GM21576 (cell line): ENCODE results near the gene PAK5.

ENCODE experiments used
- ATAC-seq: cut with Tn5 transposase; IDR thresholded peaks from one replicate; pipeline ENCODE4 v1.9.1; 2021; ENCODE audit warnings: mild to moderate bottlenecking, moderate library complexity; ENCODE audit not compliant: unreplicated experiment

PAK5 gene

DNA sequence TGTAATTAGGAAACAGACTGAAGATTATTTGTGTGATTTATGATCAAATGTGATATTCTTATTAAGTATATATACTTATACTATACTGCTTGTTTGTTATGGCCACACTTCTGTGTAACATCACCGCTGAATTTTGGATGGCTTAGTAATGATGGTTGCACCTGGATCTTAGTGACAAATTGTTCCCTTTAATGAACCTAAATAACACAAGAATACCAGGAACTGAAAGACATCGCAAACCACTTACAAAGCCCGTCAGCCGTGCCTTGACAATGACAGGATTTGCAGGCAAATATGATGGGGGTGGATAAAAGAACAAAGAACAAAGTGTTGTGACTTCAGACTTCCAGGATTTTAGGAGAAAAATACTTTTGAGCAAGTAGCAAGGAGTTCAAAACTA is 257.4 kb downstream of the PAK5 start:
- no peak for ATAC-seq

DNA sequence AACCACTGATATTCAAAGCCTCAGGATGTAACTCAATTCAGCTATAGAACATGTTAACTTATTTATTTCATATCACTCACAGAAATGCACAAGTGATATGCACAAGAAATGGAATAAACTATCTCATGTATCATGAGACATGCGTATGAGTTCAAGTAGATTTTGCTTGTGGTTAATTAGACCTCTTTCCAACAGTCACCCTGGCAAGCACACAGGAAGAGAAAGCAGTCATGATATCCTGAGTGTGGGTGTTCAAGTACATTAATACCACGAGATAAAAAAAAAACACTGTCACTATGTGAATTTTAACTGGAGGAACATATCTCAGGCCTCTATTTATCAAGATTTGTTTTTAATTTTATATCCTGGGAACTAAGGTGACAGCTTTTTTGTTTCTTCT is 260.3 kb downstream of the PAK5 start:
- ATAC-seq = no peak

DNA sequence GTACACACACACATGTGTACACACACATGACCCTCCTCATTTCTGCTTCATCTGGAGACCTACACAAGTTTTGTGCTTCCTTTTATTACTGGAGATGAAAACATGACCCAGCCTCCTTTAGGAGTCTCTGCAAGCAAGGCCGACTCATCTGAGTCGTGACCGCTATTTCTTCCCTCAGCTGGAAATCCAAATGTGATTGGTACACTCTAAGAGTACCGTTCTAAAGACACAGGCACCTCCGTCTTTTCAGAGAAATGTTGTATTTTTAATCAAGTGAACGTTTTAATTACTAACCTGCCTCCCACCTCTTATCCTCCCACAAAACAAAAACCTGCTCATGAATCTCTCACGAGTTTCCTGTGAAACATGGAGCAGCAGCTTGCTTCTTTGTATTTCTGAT is 261.5 kb downstream of the PAK5 start:
- ATAC-seq = no peak

DNA sequence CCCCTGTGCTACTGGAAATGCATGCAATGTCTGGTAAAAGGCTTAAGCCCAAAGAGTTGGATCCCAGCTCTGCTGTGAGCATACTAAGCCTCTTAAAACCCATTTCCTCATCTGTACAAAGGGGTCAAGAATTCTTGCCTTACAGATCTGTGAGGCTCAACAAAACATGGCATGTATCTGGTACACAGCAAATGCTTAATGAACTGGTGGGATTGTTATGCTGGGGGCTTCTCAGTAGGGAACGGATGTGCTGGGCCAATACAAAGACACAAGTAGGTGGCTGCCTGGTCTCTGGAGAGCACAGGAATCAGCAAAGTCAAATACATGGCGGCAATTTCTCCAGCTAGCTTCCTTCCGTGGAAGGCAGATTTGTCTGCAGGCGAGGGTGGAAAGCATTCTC is 262.2 kb downstream of the PAK5 start:
- ATAC-seq = no peak

DNA sequence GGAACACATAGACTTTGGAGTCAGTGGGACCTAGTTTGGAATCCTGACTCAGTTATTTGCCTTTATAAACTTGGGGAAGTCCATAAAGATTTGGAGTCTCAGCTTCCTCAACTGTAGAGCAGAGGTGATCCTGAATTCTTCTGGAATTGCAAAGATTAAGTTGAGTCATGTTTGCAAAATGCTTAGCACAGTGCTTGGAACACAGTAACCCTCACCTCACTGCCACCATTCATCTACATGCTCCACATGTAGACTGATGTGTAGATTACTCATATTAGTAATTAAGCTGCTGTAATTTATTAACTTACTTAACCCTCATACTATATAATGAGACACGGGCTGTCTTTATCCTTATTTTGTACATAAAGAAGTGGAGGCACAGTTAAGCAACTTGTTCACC is 263.0 kb downstream of the PAK5 start:
- ATAC-seq = no peak

DNA sequence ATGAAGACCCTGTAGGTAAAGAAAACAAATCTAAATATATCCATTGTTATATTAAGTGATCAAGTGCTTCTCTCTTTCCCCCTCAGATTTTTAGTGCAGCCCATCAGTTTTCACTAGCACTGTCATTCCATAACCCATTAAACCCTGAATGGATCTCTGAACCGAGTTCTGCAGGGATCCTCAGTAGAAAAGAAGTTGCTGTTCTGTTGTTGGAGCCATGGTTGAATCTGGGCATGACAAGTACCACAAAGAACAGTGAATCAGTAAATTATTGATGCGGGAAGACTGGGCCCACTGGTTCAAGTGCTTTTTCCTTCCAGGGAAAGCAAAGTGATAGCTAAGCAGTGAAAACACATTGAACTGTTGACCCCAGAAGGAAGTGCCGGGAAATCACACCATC is 264.1 kb downstream of the PAK5 start:
- no peak for ATAC-seq

DNA sequence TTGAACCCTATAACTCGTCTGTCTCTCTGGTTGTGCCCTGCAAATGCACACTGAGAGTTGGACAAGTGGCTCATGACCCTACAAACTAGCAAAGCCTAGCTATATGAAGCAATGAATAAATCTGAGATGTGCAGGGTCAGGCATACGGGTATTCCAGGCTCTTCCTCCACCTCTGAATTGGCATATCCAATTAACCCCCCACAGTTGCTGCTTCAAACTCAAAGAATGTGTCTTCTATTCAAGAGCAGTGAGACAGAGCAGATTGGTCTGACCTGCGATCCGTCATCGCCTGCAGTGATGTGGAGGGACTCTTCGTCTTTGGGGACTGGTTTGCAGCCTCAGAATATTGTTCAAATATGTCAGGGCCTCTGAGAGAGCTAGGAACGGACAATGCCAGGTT is 264.7 kb downstream of the PAK5 start:
- ATAC-seq = no peak

DNA sequence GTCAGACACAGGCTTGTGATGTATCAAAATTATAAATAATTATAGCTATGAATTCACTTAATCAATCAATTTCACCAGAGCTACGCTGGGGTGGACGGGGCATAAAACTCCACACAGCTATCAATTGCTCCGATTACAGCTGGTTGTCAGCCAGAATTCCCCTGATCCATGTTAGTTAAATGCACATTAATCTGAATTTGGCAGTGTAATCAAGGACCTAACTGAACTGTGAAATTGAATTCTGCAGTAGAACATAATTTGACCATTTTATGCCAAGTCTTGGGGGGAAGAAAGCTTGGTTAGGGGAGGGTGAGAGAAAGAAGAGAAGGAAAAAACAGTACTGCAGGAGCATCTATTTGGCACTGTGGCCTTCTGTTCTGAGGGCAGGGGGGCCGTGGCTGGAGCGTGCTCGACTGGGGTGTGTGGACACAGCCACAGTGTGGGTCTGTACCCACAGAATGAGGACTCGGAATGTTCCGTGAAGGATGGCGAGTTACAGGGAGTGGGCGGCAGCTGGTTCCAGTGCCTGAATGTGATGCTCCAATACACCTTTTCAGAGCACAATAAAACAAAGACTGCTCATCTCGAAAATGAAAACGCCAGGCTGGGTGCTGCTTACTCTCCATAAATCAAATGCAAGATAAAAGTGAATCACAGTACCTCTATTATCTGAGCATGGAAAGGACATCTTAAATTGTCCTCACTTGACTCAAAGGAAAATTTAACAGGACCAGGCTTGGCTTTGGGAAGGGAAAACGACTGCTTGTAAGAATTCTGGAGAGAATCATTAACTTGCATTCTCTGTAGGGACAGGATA is 265.3 kb downstream of the PAK5 start:
- ATAC-seq = no peak

DNA sequence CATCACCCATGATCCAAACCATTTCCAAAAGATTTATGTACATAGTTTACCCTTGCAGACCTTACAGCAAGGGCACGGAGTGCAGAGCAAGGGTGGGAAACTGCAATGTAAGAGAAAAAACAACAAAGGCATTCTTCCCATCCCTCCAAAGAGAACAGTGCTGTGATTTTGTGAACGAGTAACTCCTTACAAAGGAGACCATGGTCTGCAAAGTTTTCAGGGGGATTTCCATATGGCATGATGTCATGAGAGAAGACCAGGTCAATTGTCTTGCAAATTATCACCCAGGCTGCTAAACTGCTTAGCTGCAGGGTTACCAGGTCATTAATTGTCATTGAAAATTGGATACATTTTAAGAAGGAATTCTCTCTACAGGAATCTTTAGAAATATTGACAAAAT is 266.2 kb downstream of the PAK5 start:
- ATAC-seq = no peak

DNA sequence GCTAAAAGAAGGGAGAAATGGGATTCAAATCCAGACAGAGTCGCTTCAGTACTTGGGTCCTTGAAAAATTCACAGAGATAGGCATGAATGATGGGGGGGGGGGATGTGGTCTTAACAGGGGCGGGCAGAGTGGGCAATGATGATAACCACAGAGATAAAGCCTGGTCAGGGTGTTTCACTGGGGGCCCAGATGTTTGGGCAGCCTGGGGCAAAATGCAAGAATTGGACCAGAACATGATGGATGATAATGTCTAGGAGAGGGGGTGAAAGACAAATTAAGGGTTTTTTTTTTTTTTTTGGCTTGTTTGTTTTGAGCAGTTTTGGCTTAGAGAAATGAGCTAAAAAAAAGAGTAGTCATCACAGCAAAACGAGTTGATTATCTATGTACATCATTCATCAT is 267.1 kb downstream of the PAK5 start:
- ATAC-seq = no peak

DNA sequence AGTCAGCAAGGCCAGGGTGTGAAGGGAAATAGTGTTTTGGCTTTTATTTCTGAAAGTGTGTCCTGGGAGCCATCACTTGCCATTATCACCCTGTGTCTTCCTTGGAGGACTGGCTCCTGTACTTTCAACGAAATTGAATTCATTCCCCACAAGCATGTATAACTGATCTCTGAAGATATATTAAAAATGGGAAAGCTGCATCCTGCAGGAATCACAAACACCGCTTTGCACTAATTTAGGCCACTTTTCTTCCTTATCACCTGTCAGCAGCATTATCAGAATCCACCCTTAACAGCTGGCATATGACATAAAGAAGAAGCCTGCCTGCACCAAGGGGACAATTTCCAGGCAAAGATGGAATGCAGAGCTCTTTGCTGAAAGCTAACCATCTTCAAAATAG is 268.3 kb downstream of the PAK5 start:
- no peak for ATAC-seq

DNA sequence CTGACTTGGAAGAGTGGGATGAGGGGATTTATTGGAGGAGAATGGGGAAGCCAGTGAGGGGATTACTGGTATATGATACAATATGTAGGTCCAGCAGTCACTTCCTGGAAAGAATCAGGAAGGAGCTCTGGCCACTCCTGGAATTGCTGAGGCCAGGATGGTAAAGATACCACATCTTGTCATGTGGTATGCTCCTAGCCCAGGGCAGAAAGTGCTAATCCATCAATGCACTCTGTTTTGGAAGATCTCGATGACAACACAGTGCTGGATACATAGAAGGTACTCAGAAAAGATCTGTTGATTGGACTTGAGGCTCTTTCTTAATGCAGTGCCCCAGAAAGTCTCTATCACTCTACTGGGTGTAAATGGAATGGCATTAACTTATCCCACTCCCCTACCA is 271.9 kb downstream of the PAK5 start:
- no peak for ATAC-seq

DNA sequence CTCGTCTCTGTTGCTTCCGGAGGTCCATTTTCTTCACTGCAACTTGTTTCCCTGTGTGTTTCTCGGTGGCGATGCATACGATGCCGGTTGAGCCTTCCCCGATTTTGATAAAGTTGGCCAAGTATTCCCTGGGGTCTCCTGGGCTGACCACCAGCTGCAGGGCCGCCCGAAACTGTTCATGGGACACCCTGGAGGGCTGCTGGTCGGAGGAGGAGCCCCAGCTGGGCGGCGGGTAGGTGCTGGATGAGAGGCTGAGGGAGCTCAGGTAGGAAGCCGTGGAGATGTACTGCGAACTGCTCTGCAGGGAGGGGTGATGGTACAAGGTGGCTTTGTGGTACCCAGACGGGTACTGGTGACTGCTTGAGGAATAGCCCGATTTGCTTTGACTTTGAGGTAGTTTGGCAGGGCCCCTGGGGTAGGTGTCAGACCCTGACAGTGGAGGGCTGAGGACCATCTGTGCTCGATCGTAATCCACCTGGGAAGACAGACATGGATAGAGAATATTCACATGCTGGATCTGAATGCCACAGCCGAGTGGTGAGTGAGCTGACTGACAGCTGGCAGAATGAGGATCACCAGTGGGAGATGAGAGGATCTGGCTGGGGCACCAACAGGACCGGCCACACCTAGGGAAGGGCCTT is 272.8 kb downstream of the PAK5 start:
- ATAC-seq = no peak

DNA sequence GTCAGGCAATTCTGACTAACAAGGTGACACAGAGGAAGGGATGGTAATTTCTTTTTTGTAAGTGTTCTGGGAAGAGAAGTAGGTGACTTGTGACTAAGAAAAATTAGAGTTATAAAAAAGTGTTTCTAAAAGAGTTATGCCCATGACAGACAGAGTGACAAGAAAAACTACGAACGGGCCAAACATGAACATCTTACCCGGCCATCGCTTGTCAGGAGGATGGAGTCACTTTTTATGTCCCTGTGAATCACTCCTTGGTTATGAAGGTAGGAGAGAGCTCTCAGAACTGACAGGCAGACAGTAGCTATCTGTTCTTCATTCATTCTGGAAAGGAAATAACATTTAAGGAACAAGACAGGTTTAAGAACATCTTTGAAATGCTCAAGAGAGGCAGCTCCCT is 281.5 kb downstream of the PAK5 start:
- ATAC-seq = no peak

DNA sequence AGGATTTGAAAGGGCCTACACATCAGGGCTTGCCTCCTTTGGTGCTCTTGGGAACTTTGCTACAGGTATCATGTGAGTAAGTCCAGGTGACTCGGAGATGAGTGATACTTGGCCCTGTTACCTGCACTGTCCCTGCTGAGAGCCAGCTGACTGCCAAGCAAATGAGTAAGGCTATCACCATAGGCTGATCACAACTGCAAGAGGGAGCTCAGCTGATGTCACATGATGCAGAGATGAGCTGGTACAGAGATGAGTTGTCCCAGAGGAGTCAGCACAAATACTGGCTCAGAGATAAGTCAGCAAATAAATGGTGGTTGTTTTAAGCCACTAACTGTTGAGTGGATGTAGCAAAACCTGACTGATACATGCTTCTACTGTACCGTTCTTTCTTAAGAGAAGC is 283.1 kb downstream of the PAK5 start:
- no peak for ATAC-seq

DNA sequence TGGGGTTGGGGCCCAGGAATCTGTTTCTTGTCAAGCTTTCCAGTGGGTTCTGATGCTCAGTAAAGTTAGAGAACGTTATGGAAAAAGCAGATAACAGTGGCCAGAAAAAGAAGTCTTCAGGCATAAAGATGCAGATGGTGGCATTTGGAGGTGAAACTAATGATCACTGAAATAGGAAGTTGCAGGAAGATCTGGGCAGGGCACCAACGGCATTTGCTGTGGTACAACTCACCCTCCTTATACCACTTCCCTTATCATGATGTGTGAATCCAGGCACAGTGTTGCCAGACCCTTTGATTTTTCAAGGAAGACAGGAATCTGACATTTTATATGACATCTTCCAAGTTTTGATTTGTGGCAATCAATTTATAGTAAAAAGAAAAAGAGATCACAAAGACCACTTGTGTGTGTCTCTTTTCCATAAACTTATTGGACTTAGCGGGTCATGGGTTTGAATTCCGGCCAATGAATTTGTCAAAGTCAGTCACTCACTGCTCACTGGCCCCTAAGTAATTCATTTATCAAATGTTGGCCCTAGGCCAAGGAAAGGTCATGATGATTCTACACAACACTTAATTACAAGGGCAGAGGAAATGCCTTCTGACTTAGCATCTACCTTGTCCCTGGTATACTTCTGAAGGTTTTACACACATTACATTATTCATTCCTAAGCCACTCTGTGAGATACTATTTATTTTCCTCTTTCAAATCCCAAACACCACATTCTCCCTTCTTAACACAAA is 286.9 kb downstream of the PAK5 start:
- no peak for ATAC-seq

DNA sequence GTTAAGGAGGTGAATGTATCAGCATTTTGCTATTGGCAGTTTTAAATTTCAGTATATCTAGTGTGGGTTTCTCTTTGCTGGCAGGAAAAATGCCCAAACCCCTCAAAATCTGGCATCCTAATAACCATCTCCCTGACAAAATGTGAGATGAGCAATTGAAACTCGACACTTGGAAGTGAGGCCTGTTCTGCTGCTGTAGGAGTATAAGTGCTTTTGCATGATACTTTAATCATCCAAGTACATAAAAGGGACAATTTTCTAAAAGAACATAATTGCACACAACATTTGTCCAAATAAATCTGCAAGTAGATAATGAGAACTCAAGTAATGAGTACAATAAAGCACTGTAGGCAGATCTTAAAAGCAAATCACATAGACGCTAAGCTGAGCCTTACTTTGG is 288.0 kb downstream of the PAK5 start:
- no peak for ATAC-seq

DNA sequence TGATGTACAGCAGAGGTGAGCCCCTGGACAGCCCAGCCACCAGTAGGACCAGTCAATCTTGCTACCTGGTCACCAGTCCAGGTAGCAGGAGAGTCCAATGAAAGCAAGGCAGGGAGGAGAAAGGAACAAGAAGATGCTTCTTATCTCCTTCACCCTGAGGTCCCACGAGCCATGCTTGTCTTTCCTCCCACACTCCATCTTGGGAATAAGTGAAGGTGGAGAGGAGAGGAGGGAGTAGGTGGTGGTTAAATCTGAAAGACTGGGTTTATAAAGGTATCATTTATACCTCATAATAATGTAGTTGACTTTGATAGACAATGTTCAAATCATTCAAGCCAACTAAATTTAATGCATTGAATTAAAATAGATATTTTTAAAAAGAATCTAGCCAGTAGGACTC is 288.6 kb downstream of the PAK5 start:
- no peak for ATAC-seq

DNA sequence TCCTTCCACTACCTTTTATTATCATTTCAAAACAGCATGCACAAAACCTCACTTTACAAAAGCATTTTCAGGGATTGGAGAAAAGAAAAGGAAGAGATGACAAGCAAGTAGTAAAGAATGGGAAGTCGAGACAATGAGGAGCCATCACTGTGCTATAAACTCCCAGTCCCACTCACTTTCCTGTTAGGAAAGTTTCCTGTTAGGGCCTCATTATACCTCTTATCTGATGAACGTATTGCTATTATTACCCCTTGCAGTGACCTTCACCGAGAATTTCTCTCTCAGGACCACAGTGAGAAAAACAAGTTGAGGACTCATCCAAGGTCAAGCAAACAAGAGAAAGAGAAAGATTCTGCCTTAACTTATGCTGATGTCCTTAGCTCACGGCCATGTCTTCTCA is 295.7 kb downstream of the PAK5 start:
- ATAC-seq = no peak

DNA sequence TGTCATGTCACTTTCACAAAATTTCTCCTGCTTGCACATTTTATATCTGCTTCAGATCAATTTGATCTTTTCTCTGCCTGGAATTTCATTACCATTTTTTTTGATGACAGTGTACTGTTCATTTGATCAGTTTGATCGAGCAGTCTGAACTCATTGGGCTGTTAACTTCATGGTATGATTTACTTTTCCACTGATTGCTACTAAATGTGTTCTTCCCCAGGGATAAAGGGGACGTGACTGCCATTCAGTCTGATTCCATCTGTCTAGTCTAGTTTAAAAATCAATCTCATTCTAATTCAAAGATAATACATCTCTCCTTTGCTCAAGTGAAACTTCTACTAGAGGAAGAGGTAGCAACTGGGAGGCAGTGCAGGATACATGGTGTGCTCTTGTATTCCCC is 303.4 kb downstream of the PAK5 start:
- no peak for ATAC-seq

DNA sequence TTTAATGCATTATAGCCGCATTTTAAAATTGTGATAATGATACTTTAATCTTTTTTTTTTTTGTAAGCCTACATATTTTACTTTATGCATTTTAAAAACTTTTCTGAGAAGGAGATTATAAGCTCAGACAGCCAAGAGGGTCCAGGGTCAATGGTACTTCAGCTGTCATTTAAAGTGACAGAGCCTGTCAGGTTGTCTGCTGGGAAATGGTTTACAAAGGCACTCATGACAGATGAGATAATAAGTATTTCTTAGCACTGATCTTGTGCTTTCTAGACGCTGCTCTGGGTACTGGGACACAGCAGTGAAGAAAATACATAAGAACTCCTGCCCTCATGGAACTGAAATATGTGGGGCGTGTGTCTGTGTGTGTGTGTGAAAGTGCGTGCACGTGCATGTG is 304.9 kb downstream of the PAK5 start:
- no peak for ATAC-seq
